Measurements from ENCODE around the gene FAM13A. TPM values are rescaled to one million over a fixed set of nuclear protein-coding genes. Genes with fewer than 3 reads are reported as not detected.

The FAM13A gene
- total RNA-seq, 4 donors from 2014 or later: 72.3 to 105 (median 90.0) TPM

GRCh38 chr4:89099034-89099433 is 42.0 kb upstream of the FAM13A start:
- Histone ChIP-seq H3K4me3 (no peak overlapping the region), H3K9me3 (no peaks in the 10 kb centered on the region), H3K27ac (no peak overlapping the region), H3K27me3 (no peaks in the 10 kb centered on the region), H3K36me3 (no peaks in the 10 kb centered on the region), H3K4me1 (no peaks in the 10 kb centered on the region)
- TF ChIP-seq CTCF (IDR thresholded peaks at IDR 0.05) (no peak), POLR2A (IDR thresholded peaks at IDR 0.05) (no peak)
- DNase-seq: no peak

- Histone ChIP-seq H3K27me3 (no peaks in the 10 kb centered on the region), H3K36me3 (no peaks in the 10 kb centered on the region), H3K9me3 (peaks cover 0 to 3% (median 0%) of the 10 kb centered on the region in 4 donors), H3K27ac (no peak overlapping the region), H3K4me3 (no peak overlapping the region), H3K4me1 (no peaks in the 10 kb centered on the region)
- TF ChIP-seq CTCF (IDR thresholded peaks at IDR 0.05) (no peak), POLR2A (IDR thresholded peaks at IDR 0.05) (no peak)
- DNase-seq: no peak
Observed at GRCh38 chr4:89078300-89078699, 21.3 kb upstream of the FAM13A start.

GRCh38 chr4:89077761-89078160 is 20.8 kb upstream of the FAM13A start:
- peaks cover 0 to 3% (median 0%) of the 10 kb centered on the region in 4 donors for H3K9me3 ChIP-seq
- H3K36me3 ChIP-seq: no peaks in the 10 kb centered on the region
- no peak for DNase-seq
- no peaks in the 10 kb centered on the region for H3K27me3 ChIP-seq
- no peak overlapping the region for H3K27ac ChIP-seq
- no peak for TF ChIP-seq CTCF (IDR thresholded peaks at IDR 0.05)
- TF ChIP-seq POLR2A (IDR thresholded peaks at IDR 0.05): no peak
- H3K4me3 ChIP-seq: no peak overlapping the region
- no peaks in the 10 kb centered on the region for H3K4me1 ChIP-seq

- Histone ChIP-seq H3K4me3 (no peak overlapping the region), H3K27ac (no peak overlapping the region)
Observed at GRCh38 chr4:89072921-89073320, 15.9 kb upstream of the FAM13A start.

GRCh38 chr4:89071311-89071710 is 14.3 kb upstream of the FAM13A start:
- Histone ChIP-seq H3K9me3 (no peaks in the 10 kb centered on the region), H3K36me3 (no peaks in the 10 kb centered on the region), H3K27me3 (no peaks in the 10 kb centered on the region), H3K4me3 (no peak overlapping the region), H3K4me1 (no peaks in the 10 kb centered on the region), H3K27ac (no peak overlapping the region)
- DNase-seq: no peak
- no peak for TF ChIP-seq CTCF (IDR thresholded peaks at IDR 0.05)
- no peak for TF ChIP-seq POLR2A (IDR thresholded peaks at IDR 0.05)

More at GRCh38 chr4:89072921-89073320, 15.9 kb upstream of the FAM13A start:
- H3K4me1 ChIP-seq: no peaks in the 10 kb centered on the region
- no peak for TF ChIP-seq POLR2A (IDR thresholded peaks at IDR 0.05)
- TF ChIP-seq CTCF (IDR thresholded peaks at IDR 0.05): no peak
- DNase-seq: no peak
- no peaks in the 10 kb centered on the region for H3K27me3 ChIP-seq
- H3K9me3 ChIP-seq: no peaks in the 10 kb centered on the region
- no peaks in the 10 kb centered on the region for H3K36me3 ChIP-seq

- Histone ChIP-seq H3K9me3 (no peaks in the 10 kb centered on the region), H3K27ac (no peak overlapping the region), H3K36me3 (no peaks in the 10 kb centered on the region), H3K27me3 (no peaks in the 10 kb centered on the region), H3K4me1 (no peaks in the 10 kb centered on the region), H3K4me3 (no peak overlapping the region)
- TF ChIP-seq POLR2A (IDR thresholded peaks at IDR 0.05): no peak
- no peak for TF ChIP-seq CTCF (IDR thresholded peaks at IDR 0.05)
- DNase-seq: no peak
Observed at GRCh38 chr4:89070041-89070440, 13.1 kb upstream of the FAM13A start.
